ENCODE data around the gene ANKRD34A.

ANKRD34A gene

DNA sequence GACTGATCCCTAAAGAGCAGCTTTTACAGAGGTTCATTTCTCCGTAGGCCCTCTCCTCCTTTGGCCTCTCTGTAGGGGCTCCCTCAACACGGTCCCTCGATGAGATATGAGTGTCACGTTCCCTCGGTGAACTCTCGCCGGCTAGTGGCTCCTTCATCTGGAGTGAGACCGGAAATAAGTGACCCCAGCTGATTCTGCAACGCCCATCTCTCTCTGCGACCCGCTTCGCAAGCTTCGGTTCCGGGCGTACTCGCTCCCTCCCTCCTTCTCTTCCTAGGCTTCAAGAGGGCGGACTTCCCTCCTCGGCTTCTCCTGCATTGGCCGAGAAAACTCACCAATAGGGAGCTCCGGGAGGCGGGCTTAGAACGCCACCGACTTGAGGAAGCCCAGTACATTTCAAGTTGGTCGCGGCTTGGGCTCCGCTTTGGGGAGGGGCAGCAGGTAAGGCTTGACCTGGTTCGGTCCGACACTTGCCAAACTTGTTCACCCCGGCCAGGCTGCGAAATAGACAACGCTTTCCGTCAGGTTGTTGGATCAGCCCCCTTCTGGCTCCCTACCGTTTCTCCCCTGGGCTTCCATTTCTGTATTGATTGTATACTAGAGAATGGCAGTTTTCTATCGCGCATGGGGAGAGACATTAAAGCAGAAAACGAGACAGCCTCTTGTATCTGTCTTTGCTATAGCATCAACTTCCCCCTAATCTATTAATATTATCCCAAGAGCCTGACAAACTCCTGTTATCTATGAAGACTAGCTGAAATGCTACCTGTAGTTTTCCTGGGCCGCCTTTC lies at the start of gene ANKRD34A, which contains the start of gene POLR3GL:
TSS of gene ANKRD34A (minus strand) at position 248 of the 791 bp plus-strand sequence. CDS start 2,816 bp downstream, outside the sequence.
TSS of gene POLR3GL (plus strand) at position 363 of the 791 bp plus-strand sequence. CDS start 10,176 bp downstream, outside the sequence.
- DNase-seq (ENCODE audit: low read depth, low spot score), result peak; percentile 64
- peak within 1 kb of the TSS; percentile 50 for H3K27ac ChIP-seq

DNA sequence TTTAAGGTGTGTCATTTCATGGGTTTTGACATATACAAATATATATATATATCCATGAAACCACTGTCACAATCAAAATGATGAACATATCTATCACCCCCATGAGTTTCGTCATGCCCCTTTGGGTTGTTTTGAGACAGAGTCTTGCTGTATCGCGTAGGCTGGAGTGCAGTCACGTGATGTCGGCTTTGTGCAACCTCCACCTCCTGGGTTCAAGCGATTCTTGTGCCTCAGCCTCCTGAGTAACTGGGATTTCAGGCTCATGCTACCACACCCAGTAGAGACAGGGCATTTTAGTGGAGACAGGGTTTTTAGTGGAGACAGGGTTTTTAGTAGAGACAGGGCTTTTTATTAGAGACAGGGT lies 49.2 kb upstream of the ANKRD34A start:
- no peak overlapping the region for H3K27ac ChIP-seq
- DNase-seq (ENCODE audit: low read depth, low spot score), result no peak

DNA sequence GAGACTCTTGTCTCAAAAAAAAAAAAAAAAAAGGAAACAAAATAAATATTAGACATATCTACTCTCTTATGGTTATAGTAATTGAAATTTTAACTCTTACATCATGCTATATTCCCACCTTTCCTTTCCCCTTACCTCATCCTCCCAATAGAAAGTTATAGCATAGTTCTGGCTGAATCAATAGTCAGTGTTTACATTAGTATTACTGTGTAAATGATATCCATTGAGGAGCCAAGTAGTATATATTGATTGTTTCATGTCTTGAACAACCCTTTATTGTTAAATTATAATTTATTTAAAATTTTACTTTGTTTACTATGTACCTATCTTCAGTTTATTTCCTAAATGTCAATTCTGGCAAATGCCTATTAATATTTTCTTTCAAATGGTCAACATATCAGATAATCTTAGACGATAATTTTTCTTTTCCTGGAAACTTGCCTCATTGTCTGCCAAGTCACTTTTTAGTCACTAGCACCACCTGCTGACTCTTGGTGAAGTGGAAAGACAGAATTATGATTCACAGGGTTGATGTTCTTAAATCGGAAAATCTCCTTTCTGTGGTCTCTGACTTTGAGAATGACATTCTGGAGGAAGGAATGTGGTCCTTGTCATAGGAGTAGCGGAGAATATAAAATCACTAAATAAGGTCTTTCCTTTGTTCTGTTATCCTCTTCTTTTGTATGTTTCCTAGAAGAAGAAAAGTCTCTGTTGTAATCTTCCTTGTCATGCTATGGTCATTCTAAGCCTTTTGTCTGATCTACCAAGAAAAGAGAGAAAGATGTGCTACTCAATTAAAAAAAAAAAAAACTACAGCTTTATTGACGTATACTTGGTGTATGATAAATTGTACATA lies 48.6 kb upstream of the ANKRD34A start:
- no peak overlapping the region for H3K27ac ChIP-seq
- DNase-seq (ENCODE audit: low read depth, low spot score), result no peak

DNA sequence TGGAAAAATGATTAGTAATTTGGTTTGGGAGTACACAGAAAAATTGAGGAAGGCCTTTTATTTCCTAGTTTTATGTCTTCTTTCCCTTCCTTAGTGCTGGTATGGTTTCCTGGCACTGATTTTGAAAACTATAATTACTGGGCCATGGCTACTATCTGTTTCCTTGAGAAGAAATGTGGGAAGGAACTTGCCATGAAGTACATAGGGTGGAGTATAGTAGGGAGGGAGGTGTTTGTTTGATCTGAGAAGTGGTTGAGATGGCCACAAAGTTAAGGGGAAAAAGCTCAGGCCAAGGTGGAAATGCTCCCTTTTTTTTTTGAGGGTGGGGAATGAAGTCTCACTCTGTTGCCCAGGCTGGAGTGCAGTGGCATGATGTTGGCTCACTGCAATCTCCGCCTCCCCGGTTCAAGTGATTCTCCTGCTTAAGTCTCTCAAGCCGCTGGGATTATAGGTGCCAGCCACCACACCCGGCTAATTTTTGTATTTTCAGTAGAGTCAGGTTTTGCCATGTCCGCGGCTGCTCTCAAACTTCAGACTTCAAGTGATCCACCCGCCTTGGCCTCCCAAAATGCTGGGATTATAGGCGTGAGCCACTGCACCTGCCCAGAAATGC lies 45.9 kb upstream of the ANKRD34A start:
- DNase-seq (ENCODE audit: low read depth, low spot score), result no peak
- no peak overlapping the region for H3K27ac ChIP-seq

DNA sequence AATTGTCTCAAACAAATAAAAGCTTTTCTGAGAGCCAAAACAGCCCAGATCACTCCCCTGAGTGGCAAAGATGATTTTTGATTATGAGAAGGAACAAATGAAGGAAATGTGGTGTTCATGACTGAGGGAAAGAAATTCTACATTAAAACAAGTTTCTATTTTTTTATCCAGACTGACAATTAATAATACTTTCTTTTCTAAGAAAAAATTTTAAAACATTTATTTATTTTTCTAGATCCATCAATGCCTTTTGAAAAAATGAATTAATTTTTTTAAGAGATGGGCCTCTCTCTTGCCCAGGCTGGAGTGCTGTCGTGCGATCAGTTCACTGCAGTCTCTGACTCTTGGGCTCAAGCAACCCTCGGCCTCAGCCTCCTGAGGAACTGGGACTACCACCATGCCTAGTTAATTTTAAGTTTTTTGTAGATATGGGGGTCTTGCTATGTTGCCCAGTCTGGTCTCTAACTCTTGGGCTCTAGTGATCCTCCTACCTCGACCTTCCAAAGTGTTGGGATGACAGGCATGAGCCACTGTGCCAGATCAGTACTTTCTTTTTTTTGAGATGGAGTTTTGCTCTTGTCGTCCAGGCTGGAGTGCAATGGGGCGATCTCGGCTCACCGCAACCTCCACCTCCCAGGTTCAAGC lies 43.2 kb upstream of the ANKRD34A start:
- H3K27ac ChIP-seq, result no peak overlapping the region
- no peak for DNase-seq (ENCODE audit: low read depth, low spot score)

DNA sequence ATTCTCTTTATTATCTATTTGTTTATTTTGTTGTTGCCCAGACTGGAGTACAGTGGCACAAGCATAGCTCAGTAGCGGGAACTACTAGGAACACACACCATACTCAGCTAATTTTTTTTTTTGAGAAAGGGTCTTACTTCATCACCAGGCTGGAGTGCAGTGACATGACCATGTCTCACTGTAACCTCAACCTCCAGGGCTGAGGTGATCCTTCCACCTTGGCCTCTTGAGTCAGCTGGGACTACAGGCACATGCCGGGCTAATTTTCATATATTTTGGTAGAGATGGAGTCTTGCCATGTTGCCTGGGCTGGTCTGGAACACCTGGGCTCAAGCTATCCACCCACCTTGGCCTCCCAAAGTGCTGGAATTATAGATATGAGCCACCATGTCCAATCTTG lies 37.3 kb upstream of the ANKRD34A start:
- DNase-seq (ENCODE audit: low read depth, low spot score), result no peak
- no peak overlapping the region for H3K27ac ChIP-seq

DNA sequence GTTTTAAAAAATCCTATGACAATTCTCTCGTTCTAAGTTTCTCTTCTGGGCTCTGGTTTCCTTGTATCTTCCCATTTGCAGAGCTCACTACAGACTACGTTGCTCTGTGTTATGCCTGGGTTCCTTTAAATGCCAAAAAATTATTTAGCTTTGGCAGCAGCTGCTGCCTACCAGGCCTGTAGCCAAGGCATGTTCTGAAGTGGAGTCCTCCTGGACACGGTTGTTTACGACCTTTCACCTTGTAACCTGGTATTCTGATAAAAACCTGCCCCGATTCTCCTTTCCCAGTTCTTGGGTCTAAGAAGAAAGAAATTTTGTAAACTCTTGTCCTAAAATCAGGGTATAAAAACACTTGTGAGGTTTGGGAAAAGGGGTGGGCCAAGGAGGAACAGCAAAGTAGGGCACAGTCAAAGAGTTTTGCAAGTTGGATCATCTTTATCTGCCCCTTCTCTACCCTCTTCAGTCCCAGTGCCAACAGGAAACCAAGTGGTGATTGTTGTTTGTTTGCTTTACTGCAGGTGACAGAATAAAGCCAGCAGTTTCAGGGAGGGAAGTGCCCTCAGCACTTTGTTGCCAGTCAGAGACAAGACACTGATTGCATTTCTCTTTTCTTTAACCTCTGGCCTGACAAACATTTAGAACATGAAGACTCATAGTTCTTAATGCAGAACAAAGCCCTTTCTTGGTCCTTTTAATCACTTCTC lies 35.1 kb upstream of the ANKRD34A start:
- peak overlapping the region; percentile 86 for H3K27ac ChIP-seq

DNA sequence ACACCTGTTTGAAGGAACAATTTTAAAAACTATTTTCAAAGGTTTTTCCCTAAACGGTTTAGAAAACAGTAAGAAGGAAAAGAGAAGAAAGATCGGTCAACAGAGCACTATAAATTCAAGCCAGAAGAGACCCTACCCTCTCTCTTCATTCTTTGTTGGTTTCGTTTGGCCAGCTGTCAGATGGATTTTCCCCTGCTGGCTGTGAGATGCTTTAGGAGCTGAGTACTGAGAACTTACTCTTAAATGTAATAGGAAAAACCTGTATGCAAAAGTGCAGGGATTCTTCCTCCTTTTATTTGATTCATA lies 33.3 kb upstream of the ANKRD34A start:
- DNase-seq (ENCODE audit: low read depth, low spot score), result no peak
- peak overlapping the region; percentile 86 for H3K27ac ChIP-seq

More for the DNA sequence above, 35.1 kb upstream of the ANKRD34A start:
- DNase-seq (ENCODE audit: low read depth, low spot score), result no peak

DNA sequence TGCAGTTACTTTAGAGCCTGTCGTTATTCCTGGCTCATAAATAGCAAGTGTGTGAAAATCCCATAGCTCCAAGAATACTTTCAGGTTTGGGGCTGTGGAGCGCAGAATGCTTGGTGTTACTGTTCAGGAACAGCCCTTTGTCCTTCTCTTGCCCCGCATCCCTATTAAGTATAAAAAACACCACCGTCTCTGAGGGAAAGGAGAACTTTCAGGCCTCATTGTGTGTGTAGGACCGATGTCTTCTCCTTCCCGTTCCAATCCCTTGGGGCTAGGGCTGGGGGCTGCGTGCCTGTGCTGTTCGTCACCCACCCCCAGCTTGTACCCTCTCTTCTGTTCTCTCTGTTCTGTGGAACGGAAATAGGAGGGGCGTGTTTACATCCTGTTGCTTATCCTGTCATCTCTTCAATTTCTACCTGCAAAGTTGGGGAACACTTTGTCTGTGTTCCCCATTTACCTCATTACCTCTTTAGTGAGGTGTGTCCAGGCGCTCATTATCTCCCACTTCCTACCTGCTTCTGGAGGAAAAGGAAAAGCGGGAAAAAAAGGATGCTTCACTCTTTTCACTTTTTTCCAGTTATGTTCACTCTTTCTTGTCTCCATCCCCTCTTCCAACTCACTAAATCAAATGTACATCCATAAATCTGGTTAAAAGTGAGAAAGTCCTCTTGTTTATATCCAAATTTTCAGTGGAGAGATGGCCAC lies 32.8 kb upstream of the ANKRD34A start:
- no peak for DNase-seq (ENCODE audit: low read depth, low spot score)
- peak overlapping the region; percentile 86 for H3K27ac ChIP-seq

DNA sequence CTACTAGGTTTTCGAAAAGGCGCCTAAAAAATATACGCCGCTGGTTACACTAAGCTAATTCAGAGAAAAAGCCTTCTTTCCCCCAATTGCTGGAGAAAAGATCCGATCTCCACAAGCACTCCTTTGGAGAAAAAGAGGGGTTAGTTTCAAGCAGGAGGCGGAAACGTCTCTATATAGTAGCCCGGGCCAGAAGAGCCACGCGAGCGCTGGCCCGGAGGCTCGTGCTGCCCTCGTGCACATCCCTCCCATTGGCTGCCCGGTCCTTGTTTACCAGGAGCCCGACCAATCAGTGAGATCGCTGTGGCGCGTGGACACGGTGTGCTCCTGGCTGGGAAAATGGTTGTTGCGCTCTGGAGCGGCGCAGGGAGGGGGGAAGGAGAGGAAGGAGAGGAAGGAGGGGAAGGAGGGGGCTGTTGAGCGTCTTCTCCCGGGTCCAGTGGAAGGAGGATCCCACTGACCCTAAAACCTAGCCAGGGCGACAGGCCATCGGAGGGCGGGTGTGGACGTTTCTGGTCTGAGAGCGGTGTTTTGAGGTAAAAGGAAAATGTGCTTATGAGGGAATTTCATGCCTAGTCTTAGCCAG lies 32.1 kb upstream of the ANKRD34A start, which contains the start of gene TXNIP:
TSS of gene TXNIP (minus strand) at position 147 of the 583 bp plus-strand sequence. CDS start 313 bp downstream, outside the sequence.
- peak within 1 kb of the TSS; percentile 86 for H3K27ac ChIP-seq
- DNase-seq (ENCODE audit: low read depth, low spot score), result peak; percentile 82

DNA sequence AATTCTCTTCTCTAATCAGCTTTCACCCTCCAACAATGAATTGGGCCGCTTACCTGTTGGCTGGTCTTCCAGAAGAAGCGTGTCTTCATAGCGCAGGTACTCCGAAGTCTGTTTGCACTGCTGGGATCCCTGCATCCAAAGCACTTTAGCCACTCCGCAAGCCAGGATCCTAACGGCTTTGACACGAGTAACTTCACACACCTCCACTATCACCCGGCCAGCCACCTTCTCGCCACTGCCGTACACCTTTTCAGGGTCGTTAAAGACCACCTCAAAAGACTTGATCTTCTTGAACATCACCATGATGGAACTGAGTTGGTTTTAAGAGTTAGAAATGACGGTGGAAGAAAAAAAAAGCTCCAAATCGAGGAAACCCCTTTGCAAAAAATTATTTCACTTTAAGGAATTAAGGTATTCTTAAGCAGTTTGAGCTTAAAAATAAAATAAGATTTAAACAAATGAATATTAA lies 31.6 kb upstream of the ANKRD34A start:
- H3K27ac ChIP-seq, result peak overlapping the region; percentile 86
- no peak for DNase-seq (ENCODE audit: low read depth, low spot score)

DNA sequence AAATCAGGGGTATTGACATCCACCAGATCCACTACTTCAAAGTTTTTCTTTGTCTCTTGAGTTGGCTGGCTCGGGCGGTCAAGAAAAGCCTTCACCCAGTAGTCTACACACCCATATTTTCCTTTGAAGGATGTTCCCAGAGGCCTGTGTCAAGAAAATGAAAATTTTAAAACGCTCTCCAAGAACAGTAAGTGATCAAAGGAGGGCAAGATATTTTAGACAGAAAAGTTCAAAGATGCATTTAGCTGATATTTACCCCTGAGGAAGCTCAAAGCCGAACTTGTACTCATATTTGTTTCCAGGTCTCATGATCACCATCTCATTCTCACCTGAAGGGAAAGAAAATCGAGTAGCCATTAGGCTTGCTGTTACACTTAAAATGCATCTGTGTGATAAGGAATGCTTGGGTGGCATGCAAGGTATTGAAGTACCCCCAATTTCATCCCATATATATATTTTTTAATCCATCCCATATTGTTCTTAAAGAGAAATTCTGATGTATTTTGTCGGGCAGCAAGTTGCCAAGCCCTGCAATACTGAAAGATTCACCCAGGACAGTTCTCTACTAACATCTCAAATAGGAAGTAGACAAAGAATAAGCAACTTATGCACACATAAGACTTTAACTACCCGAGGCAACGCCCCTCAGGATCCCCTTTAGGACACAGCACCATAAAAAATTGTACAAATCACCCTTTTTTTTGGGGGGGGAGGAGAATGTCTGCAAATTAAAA lies 30.9 kb upstream of the ANKRD34A start:
- no peak for DNase-seq (ENCODE audit: low read depth, low spot score)

DNA sequence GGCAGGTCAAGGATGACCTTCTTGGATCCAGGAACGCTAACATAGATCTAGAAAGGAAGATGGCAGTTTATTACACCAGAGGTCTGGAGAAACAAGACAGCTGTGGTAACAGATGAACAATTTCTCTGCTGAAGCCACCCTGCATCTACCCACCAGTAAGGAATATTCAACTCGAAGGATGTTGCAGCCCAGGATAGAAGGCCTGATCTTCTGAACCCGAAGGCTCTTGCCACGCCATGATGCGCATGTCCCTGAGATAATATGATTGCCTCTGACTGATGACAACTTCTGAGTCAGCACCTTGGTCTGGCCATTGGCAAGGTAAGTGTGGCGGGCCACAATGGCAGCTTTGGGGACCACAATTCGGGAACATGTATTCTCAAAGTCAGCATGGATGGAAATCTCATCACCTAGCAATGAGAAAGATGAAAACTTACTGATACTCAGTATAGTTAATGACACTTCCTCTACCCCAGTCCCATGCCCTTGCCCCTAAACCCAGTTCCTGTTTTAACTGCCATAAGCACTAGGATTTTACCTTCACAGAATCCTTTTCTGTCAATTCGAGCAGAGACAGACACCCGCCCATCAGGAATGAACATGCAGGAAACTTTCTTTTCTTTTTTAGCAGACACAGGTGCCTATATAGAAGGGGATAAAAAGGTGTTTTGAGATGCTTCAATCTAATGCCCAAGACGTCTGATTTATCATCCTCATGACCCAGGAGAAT lies 30.2 kb upstream of the ANKRD34A start:
- DNase-seq (ENCODE audit: low read depth, low spot score), result no peak
- peak overlapping the region; percentile 86 for H3K27ac ChIP-seq

More for the DNA sequence above, 30.9 kb upstream of the ANKRD34A start:
- H3K27ac ChIP-seq, result peak overlapping the region; percentile 86

DNA sequence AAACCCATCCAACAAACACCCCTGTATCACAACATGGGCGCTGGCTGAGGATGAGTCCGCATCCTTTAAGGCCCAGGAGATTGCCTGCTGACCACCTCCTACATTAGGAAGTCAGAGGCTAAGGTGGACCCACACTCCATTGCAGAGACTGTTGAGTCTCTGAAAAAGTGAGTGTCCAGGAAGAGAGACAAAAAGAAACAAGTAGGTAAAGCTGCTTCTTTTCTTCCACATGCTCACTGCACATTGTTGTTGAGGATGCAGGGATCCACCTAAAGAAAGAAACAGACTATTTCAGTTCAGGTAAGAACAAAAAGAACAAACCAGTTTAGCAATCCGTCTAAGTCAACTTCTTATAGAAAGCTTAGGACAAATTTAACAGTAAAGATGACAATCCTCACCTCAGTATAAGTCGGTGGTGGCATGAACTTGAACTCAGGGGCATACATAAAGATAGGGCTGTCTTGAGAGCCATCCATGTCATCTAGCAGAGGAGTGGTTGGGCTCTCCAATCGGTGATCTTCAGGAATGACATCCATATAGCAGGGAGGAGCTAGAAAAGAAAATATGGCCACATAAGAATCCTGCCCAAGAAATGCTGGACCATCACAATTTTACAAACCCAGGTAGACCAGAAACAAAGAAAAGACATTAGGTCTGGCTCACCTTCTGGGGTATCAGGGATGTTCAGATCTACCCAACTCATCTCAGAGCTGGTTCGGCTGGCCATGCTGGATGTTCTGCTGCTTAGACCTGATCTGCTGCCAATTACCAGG lies 29.4 kb upstream of the ANKRD34A start:
- peak overlapping the region; percentile 86 for H3K27ac ChIP-seq
- no peak for DNase-seq (ENCODE audit: low read depth, low spot score)

DNA sequence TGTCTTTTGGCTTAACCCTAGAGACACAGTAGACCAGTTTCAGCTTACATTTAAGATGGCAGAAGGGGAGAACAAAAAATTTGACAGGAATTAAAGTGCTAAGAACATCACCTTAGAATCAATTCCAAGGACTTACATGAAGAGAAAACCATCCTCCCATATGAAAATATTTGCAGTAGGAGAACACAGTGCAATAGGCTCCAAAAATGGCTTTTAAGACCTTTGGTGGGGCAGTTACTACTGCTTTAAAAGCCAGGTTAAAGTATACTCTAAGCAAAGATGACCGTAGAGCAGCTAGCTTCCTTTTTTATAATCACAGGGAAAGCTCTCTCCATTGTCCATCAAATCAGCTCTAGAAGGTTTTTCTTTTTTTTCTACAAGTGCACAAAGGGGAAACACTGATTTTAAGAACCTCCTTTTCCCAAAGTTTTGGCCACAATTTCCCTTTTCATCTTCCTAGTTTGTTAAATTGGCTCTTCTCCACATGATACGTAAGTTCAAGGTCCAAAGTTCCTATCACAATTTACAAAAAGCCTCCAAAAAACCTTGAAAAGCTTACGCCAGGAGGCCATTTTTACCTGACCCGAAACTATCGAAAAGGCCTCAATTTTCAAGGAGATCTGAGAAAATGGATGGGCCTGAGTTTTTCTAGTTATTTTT lies 28.7 kb upstream of the ANKRD34A start:
- no peak for DNase-seq (ENCODE audit: low read depth, low spot score)
- H3K27ac ChIP-seq, result peak overlapping the region; percentile 86

DNA sequence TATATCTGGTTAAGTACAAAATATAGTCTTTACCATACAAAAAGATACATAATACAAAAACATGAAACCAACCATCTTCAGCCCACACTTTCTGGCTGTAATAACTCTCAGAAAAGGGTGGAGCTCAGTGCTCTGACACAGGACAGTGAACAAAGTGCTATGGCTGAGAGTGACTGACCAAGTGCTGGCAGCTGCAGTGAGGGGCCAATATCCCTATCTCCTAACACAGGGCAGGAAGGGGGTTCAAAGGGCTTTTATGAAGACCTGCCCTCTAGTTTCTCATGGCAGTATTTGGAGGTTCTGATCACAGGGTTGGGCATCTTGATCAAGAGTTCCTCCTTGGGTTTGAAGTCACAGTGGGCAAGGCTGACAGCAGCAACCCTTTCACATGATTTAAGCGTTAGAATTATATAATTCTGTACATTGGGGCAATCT lies 28.1 kb upstream of the ANKRD34A start:
- peak overlapping the region; percentile 86 for H3K27ac ChIP-seq
- no peak for DNase-seq (ENCODE audit: low read depth, low spot score)
